HG03196 (cell line): ENCODE measurements around the gene NAA40.

Experiments used
- ATAC-seq: cut with Tn5 transposase; IDR thresholded peaks from one replicate; pipeline ENCODE4 v1.9.1; 2021; ENCODE audit not compliant: unreplicated experiment

Gene NAA40

GRCh38 chr11:63985812-63986155, 47.0 kb downstream of the NAA40 start:
- ATAC-seq = no peak

GRCh38 chr11:63986156-63986931, 47.5 kb downstream of the NAA40 start, which contains the start of gene OTUB1:
Gene OTUB1, plus strand, starts transcription at chr11:63986438. Its CDS starts 19 bp downstream, at chr11:63986457.
- ATAC-seq = peak; percentile 60

GRCh38 chr11:63986932-63987513, 48.2 kb downstream of the NAA40 start:
- no peak for ATAC-seq

GRCh38 chr11:63991558-63991957, 52.8 kb downstream of the NAA40 start:
- ATAC-seq = no peak

GRCh38 chr11:63993100-63993499, 54.3 kb downstream of the NAA40 start:
- ATAC-seq = no peak

- no peak for ATAC-seq
Measured at GRCh38 chr11:63993993-63994392, 55.2 kb downstream of the NAA40 start.

- no peak for ATAC-seq
Measured at GRCh38 chr11:63996512-63996911, 57.7 kb downstream of the NAA40 start.

GRCh38 chr11:63997104-63997700, 58.4 kb downstream of the NAA40 start:
- no peak for ATAC-seq

- ATAC-seq = no peak
Measured at GRCh38 chr11:63997801-63998337, 59.1 kb downstream of the NAA40 start.

- no peak for ATAC-seq
Measured at GRCh38 chr11:63998558-63999348, 60.0 kb downstream of the NAA40 start.

GRCh38 chr11:63999349-64000025, 60.7 kb downstream of the NAA40 start:
- no peak for ATAC-seq

- ATAC-seq = no peak
Measured at GRCh38 chr11:64000026-64000739, 61.4 kb downstream of the NAA40 start.

- ATAC-seq = no peak
Measured at GRCh38 chr11:64000740-64001483, 62.1 kb downstream of the NAA40 start.

GRCh38 chr11:64001484-64002420, 63.0 kb downstream of the NAA40 start:
- no peak for ATAC-seq

GRCh38 chr11:64003807-64004589, 65.2 kb downstream of the NAA40 start:
- no peak for ATAC-seq

GRCh38 chr11:64004590-64004984, 65.8 kb downstream of the NAA40 start:
- ATAC-seq = no peak

GRCh38 chr11:64005691-64006090, 66.9 kb downstream of the NAA40 start:
- no peak for ATAC-seq
